Activated naive CD4-positive, alpha-beta T cell treated with Interleukin-2 at 50 U/mL for 16 hours (primary cell): ENCODE data around the gene FGGY.
"Not testable (repeated sequence)": the region's sequence is repeated elsewhere in the genome, so short reads cannot be mapped to it uniquely, and the experiment has no call there.

Experiments
- DNase-seq: peaks from one replicate; pipeline ENCODE4 v3.0.0-alpha.2; 2020

FGGY gene

GRCh38 chr1:59290193-59290949 lies 6.5 kb upstream of the FGGY start:
- no peak for DNase-seq

- no peak for DNase-seq
Observed at GRCh38 chr1:59291561-59291960, 5.3 kb upstream of the FGGY start.

GRCh38 chr1:59292562-59292961 lies 4.3 kb upstream of the FGGY start:
- DNase-seq, result no peak

GRCh38 chr1:59293206-59293605 lies 3.7 kb upstream of the FGGY start:
- no peak for DNase-seq

GRCh38 chr1:59293849-59294248 lies 3.0 kb upstream of the FGGY start:
- DNase-seq, result no peak

DNA sequence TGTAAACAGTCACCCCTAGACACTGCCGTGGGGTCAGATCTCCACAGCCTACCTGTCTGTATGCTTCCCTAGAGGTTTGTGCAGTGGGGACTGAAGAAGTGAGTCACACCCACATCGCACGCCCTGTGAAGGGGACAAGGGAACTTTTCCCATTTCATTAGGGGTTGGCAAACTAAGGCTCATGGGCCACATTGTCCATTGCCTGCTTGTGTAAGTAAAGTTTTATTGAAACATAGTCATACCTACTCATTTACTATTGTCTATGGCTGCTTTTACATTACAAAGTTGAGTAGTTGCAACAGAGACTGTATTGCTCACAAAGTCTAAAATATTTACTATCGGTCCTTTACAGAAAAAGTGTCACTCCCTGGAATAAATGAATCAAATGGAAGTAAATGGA lies 2.5 kb upstream of the FGGY start:
- DNase-seq, result no peak

DNA sequence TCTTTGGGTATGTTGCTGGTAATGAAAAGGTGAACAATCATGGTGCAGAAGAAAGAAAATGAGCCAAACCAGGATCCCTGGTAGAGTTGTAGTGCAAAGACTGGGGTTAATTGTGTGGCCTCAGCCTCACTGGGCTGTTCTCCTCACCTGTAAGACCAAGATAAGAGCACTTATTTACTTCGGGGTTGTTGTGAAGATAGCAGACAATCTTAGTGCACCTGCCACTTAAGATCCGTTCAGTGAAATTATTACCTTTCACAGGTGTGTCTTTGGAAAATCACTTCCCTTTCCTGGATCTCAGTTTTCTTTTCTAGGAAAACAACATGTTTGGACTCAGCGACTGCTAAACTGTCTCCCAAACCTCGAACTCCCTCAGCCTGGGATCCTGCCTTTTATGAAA lies 1.3 kb upstream of the FGGY start:
- no peak for DNase-seq

DNA sequence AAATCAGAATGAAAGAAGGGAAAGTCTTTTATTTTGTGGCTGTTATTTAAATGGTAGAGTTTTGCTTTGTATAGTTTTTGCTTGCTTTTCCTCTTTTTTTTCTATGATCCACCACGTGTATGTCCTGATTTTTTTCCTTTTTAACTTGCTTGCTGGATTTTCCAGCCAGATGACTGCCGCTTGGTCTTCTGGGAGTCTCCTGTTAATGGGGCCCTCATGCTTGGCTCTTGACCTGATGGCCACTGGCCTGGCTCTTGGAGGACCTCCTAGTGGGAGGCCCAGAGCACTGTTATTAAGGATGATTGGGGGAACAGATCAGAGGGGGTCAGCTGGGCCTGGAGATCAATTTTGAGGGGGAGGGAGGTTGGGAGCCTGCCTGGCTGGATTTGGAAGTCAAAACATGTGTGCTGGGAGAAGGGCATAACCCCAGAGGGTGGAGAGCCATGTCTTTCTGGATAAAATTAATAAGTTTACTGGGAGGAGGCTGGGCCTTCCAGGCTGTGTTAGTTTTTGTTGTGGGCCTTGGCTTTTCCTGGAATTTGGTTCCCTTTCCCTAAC lies 1.2 kb downstream of the FGGY start:
- DNase-seq, result no peak

DNA sequence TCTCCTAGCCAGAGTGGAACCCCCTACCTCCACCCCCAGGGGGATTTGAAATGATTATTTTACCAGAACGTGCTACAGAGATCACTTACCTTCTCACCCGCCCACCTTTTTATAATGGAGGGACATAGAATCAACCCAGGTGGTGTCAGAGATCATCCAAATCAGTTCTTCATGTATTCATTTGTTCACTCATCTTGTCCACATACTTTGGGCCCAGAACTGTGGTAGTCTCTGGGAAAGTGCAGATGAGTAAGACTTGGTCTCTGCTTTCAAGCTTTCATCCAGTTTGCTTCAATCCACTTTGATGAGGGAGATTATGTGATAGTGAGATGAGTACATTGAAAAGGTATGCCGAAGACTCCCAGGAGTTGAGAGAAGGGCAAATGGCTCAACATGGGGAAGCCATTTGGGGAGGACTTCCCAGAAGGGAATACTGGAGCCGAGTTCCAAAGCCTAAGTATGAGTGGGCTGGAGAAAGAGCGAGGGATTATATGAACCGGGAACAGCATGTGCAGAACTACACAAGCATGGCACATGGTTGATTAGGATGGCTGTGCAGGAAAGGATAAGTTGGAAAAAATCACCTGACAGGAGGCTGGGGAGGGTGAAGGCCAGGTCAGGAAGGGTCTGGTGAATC lies 1.9 kb downstream of the FGGY start:
- DNase-seq, result no peak

DNA sequence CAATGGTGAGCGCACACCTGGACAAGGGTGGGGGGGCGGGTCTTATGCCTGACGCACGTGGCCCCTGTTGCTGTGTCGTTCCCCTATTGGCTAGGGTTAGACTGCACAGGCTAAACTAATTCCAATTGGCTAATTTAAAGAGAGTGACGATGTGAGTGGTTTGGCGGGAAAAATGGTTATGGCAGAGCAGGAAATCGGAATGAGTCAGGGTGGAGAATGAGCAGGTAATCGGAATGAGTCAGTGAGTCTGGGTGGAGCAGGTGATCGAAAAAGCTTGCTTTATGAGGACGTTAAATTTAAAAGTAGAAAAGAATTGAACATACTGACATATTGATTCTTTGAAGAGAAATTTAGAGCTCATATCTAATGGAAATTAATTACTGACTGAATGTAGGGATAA lies 2.8 kb downstream of the FGGY start:
- not testable (repeated sequence) for DNase-seq

DNA sequence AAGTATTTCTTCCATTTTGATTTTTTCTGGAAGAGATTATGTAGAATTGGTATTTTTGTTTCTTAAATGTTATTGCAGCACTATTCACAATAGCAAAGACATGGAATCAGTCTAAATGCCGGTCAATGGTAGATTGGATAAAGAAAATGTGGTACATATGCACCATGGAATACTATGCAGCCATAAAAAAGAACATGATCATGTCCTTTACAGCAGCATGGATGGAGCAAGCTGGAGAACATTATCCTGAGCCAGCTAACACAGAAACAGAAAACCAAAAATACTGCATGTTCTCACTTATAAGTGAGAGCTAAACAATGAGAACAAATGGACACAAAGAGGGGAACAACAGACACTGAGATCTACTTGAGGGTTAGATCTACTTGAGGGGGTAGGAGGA lies 5.4 kb downstream of the FGGY start:
- no peak for DNase-seq

DNA sequence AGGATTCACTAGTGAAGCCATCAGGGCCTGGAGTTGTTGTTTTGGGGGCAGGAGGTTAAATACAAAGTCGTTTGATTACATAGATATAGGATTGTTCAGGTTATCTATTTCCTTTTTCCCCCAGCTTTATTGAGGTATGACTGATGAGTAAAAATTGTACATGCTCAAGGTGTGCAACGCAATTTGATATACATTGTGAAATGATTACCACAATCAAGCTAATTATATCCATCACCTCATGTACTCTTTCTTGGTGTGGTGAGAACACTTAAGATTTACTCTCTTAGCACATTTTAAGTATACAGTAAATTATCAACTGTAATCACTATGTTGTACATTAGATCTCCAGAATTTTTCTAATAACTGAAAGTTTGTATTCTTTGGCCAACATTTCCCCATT lies 6.0 kb downstream of the FGGY start:
- DNase-seq, result no peak

DNA sequence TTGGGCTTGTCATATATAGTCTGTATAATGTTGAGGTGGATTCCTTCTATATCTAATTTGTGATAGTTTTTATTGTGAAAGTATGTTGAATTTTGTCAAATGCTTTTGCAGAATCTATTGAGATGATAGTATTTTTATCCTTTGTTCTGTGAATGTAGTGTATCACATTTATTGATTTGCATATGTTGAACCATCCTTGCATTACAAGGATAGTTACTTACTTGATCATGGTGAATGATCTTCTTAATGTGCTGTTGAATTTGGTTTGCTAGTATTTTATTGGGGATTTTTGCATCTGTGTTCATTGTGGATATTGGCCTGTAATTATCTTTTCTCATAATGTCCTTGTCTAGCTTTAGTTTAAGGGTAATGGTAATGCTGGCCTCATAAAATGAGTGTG lies 8.3 kb downstream of the FGGY start:
- DNase-seq, result no peak

DNA sequence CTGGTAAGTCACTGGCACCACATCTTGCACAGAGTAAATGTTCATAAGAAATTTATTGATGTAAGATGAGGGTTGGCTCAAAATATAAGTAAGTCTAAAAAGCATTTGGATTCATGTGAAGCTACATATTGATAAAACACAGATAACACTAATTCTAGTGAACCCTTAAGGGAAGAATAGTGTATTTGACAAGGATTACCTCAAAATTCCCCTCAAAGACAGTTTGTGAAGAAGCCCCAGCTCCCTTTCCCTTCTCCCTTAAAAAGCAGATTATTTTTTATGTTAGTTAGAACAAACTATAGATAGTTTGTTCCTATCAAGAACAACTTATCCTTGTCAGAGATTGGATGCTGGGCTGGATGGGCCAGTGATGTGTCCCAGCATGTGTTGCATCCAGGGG lies 10.7 kb downstream of the FGGY start:
- no peak for DNase-seq

DNA sequence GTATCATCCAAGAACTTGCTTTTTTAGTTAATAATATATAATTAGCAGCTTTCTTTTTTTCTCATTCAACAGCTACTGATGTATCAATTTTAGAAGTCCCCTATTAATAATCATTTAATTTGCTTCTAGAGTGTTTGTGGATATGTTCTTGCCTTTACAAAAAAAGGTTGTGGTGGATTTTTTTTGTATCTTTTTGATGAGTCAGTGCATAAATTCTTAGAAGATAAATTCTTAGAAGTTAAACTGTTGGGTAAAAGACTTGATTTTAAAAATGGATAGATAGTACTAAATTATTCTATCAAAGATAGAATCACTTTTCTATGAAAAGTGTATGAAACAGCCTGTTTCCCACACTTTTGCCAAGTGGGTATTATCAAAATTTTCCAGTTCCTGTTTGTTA lies 11.9 kb downstream of the FGGY start:
- no peak for DNase-seq

GRCh38 chr1:59309392-59309791 lies 12.5 kb downstream of the FGGY start:
- DNase-seq, result no peak

DNA sequence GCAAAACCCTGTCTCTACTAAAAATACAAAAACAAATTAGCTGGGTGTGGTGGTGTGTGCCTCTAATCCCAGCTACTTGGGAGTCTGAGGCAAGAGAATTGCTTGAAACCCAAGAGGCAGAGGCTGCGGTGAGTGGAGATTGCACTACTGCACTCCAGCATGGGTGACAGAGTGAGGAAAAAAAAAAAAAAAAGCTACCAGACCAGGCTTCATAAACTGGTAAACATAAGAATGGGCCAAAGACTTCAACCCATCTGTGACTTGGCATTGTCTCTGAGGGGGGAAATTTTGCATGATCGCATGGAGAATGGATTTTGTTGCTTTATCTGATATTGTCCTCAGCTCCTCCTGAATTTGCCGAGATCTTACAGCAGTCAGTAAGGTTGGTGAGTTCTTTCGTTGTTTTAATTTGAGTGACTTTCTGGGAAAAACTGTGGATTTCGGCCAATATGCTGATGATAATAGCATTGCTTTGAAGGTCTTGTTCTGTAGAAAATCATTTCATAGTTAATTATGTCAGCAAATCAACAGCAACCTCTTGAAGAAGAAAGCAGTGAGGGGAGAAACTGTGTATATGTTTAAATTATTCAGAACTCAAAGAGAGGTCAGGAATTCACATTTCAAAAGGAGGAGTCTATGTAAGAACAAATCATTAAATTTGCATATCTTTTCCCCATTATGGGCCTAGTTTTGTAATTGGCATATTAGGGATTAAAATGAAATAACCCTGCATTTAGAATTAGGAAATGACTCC lies 13.1 kb downstream of the FGGY start:
- DNase-seq, result no peak

DNA sequence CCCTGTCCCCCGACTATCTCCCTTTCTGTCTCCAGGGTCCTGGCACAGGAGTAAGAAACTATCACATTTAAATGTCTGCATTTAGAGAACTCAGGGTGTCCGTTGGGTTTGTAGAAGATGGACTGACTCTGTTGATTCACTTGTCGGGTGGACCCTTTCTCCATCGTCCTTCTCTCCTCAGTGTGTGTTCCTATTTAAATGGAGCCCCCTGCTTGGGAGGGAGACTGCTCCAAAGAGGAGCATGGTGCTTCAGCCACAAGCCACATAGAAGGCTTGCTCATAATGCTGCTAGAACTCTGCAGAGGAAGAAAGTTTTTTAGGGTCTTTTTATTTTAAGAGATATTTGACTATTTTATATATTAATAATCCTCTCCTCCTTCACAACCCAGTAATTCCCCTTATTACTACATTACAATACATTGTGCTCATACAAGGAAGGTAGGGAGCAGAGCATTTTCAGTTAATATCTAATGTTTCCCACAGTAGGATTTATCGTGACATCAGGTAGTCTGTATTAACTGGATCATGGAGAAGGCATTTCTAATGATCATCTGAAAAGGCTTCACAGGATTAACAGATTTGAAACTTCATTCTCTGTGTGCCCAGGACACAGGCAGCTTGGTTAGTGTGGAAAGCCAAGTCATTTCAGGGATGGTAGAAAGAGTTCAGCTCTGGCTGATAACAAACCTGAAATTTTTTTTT lies 13.8 kb downstream of the FGGY start:
- DNase-seq, result no peak

DNA sequence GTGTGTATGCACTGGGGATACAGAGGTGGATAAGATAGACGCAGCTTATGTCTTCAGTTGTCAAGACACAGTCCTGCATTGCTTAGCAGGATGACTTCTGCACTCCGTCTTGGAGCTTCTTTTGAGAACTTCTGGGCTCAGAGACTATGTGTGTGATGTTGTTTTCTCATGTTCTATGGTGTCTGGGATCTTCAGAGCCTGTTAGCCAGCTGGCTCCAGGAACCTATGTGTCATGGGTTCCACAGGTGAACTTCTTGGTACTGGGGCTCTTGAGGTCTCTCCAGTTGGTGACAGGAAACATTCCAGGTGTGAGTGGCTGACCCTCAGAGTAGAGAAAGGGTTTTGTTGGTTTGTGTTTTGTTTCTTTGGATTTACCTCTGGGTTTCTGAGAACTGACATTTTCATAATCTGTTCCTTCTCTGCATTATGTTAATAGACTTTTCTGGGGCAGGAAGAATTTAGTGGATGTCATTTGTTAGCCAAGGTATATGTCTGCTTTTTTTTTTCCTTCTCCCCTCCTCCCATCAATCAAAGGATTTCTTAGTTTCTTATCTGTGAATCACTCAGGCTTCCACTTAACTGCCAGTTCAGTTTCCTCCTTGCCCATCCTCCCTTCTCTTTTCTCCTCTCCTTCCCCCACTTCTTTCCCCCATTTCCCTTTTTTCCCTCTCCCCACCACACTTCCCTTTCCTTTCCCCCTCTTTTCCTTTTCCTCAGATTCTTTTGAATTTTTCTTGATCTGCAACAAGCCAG lies 18.1 kb downstream of the FGGY start:
- DNase-seq, result no peak

DNA sequence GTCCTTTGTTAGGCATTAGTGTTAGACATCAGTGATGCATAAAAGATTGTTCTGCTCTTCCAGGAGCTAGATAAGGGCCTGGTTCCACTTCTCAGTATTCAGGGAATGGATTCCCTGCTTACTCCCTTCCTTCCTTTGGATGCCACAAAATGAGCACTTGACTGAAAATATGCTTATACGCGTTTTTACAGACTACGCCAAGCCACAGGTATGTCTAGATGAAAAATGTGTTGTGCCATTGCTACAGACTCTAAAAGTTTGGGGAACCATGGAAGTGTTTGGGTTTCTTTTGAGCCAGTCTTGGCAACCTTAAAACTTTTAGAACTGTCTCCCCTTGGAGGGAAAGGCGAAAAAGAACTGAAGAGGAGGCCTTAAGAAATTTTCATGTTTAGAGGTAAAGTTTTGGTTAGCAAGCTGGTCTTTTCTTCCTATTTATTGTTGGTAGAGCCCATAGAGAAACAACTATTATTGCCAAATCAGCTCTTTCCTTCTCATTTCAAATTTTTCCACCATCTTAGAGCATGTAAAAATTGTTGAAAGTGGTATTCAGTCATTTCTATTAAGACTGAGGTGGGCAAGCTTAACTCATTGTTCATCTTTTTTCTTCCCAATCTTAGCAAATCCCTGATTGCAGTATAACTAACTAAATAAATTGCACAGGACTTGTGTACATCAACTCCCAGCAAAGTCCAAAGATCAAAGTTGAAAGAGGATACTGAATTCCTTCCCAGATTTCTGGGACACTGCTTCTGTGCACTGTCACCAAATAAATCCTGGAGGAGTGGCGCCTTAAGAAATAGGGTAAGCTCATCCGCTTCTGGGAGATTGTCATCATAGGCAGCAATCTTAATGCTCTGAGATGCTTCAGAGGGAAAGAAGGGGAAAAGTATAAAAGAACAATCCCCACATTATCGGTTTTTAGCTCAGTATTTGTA lies 18.9 kb downstream of the FGGY start:
- DNase-seq, result no peak

DNA sequence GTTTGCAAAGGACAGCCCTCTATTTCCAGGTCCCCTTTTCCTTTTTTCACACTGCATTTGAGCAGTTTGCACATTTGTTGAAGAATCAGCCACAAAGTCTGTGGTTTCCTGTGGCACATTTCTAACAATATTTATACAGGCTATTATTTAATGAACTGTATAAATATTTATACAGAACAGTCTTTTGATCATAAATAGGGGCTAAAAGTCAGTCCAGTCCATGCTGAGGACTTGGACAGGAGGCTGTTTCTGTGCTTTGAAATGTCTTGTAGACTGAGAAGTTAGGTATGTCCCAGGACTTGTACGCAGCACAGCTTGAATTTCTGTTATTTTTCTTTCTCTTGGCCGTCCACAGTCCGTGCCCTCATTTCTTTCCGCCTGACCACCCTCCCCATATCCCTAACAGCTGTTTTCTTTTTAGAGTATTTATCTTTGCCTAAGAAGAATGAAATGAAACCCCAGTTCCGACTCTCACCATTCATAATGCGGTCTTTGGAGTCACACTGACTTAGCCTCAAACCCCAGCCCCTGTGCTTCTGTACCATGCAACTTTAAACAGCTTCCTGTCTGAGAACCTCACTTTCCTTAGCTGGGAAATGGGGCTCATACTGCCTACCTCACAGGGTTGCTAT lies 19.7 kb downstream of the FGGY start:
- no peak for DNase-seq
